GM12892 (cell line): ENCODE measurements around the gene QKI.

Experiments used
- POLR2A ChIP-seq: IDR thresholded peaks from 2 replicates; pipeline ENCODE4 v1.6.1; 2011; ENCODE audit warnings: low read depth, low read length, control low read depth
- POLR2AphosphoS5 ChIP-seq: IDR thresholded peaks from 2 replicates; pipeline ENCODE4 v1.6.1; 2011; ENCODE audit warnings: low read depth, low read length, control low read depth

- TF ChIP-seq POLR2A (no peak), POLR2AphosphoS5 (no peak)
Observed at GRCh38 chr6:163418311-163419029, 4.0 kb downstream of the QKI start.
